ENCODE data around the gene FBL. TPM values are rescaled to one million over a fixed set of nuclear protein-coding genes. Genes with fewer than 3 reads are reported as not detected.

The FBL gene
- total and polyA plus RNA-seq, 2 of the 8 experiments (the other 6 are each of a cell fraction or from before 2014, with no cell fraction given), result 790 to 1,361 TPM

- no peak for TF ChIP-seq MAX (IDR thresholded peaks at IDR 0.05)
- no peak for TF ChIP-seq CHD1 (IDR thresholded peaks at IDR 0.05; ENCODE audit: low read depth, low read length)
- TF ChIP-seq KDM1A (IDR thresholded peaks at IDR 0.05; ENCODE audit: borderline replicate concordance, low read length), result no peak
These were observed 17.9 kb upstream of the FBL start (continued) for GRCh38 chr19:39864118-39864517.
